ENCODE data around the gene AJM1. TPM values are rescaled to one million over a fixed set of nuclear protein-coding genes. Genes with fewer than 3 reads are reported as not detected.

Gene AJM1
- total RNA-seq, 1 experiment from 2014 or later: 1.8 TPM

- H2BK12ac ChIP-seq (ENCODE audit: insufficient read length, low read depth, low read length): no peak overlapping the region
- no peak for DNase-seq
- H3K23me2 ChIP-seq (ENCODE audit: insufficient read length, low read depth, low read length, poor library complexity, severe bottlenecking): no peaks in the 10 kb centered on the region
- no peaks in the 10 kb centered on the region for H3K9me3 ChIP-seq (ENCODE audit: control insufficient read depth, low read depth, low read length)
- H2BK5ac ChIP-seq (ENCODE audit: insufficient read length, low read length): no peak overlapping the region
- no peak overlapping the region for H4K8ac ChIP-seq (replicated peaks; ENCODE audit: insufficient read length, low read depth, low read length)
- H3K27me3 ChIP-seq (ENCODE audit: insufficient read depth, low read length): no peaks in the 10 kb centered on the region
- no peak overlapping the region for H3K56ac ChIP-seq (ENCODE audit: insufficient read length, low read depth, low read length)
- H3K18ac ChIP-seq (ENCODE audit: insufficient read length, low read depth, low read length): no peak overlapping the region
- H3K14ac ChIP-seq (ENCODE audit: insufficient read depth, low read length): no peak overlapping the region
- H3K4me3 Mint-ChIP-seq: no peak overlapping the region
- H4K91ac ChIP-seq (ENCODE audit: insufficient read length, low read depth, low read length): no peak overlapping the region
- no peaks in the 10 kb centered on the region for H3K79me2 ChIP-seq (ENCODE audit: insufficient read depth, low read length)
- H3K27ac ChIP-seq (ENCODE audit: insufficient read length, low read depth, low read length): no peak overlapping the region
- H2BK20ac ChIP-seq (ENCODE audit: low read depth, low read length, poor library complexity, severe bottlenecking): no peak overlapping the region
- peaks cover 0 to 22% (median 19%) of the 10 kb centered on the region in 3 experiments; a peak in 5 of 7 replicates for H3K36me3 Mint-ChIP-seq (ENCODE audit: insufficient read depth in 1 of 3, low read depth in 3 of 3)
- no peaks in the 10 kb centered on the region for H3K9me3 Mint-ChIP-seq
- H3K4me1 ChIP-seq (ENCODE audit: insufficient read depth, low read length): peaks cover 2% of the 10 kb centered on the region; the same call in 1 of the 2 replicates
- no peaks in the 10 kb centered on the region for H3K79me1 ChIP-seq (ENCODE audit: insufficient read depth, low read depth, low read length, poor library complexity, severe bottlenecking)
- H3K4me2 ChIP-seq (ENCODE audit: insufficient read depth, insufficient read length, low read length): no peak overlapping the region
- no CpG with 5 or more reads among the region's 29 CpGs for WGBS (ENCODE audit: extremely low coverage, insufficient read length, low lambda C conversion rate)
- H2AK5ac ChIP-seq (ENCODE audit: insufficient read length, low read length): no peak overlapping the region
- no peak overlapping the region for H3K9ac ChIP-seq (ENCODE audit: extremely low read depth, insufficient read length, low read length)
- H4K20me1 ChIP-seq (ENCODE audit: control insufficient read depth, insufficient read depth, insufficient read length): no peaks in the 10 kb centered on the region
- no peak overlapping the region for H2BK15ac ChIP-seq (ENCODE audit: low read depth, low read length)
- no peak overlapping the region for H3K23ac ChIP-seq (ENCODE audit: insufficient read length, low read depth, low read length)
- H3K4me1 Mint-ChIP-seq: peaks cover 16 to 27% of the 10 kb centered on the region in 2 experiments
- H3T11ph ChIP-seq (ENCODE audit: low read length): no peak overlapping the region
- TF ChIP-seq CTCF (conservative IDR thresholded peaks at IDR 0.05): no peak
- H4K5ac ChIP-seq (ENCODE audit: insufficient read length, low read depth, low read length): no peak overlapping the region
- H3K27ac Mint-ChIP-seq: no peak overlapping the region
- no peak overlapping the region for H2BK120ac ChIP-seq (ENCODE audit: low read depth, low read length, poor library complexity, severe bottlenecking)
- H3K27me3 Mint-ChIP-seq (ENCODE audit: low read depth): peaks cover 9% of the 10 kb centered on the region; the same call in 1 of the 2 replicates
- no peak overlapping the region for H2AFZ ChIP-seq (ENCODE audit: low read length)
- H3K4ac ChIP-seq (ENCODE audit: low read depth, low read length): no peak overlapping the region
These were observed 3.7 kb upstream of the AJM1 start for GRCh38 chr9:136838314-136839228.
